Urothelium cell line (cell line): Measurements from ENCODE around the gene LYRM1.

ENCODE experiments used
- DNase-seq: peaks from one replicate; pipeline ENCODE4 v3.0.0; 2011; ENCODE audit warnings: low spot score, mixed read lengths
- FAIRE-seq: peaks from 2 replicates; lab custom pipeline; 2011; peaks lifted over from hg19 to GRCh38; lab: Jason Lieb, UNC

LYRM1 gene

GRCh38 chr16:20871258-20871657 is 29.3 kb upstream of the LYRM1 start:
- no peak for FAIRE-seq
- no peak for DNase-seq

GRCh38 chr16:20871941-20872815 is 28.4 kb upstream of the LYRM1 start:
- no peak for DNase-seq

GRCh38 chr16:20873331-20873730 is 27.2 kb upstream of the LYRM1 start:
- DNase-seq (no peak), FAIRE-seq (no peak)

More at GRCh38 chr16:20871941-20872815, 28.4 kb upstream of the LYRM1 start:
- FAIRE-seq: no peak

GRCh38 chr16:20874088-20874581 is 26.4 kb upstream of the LYRM1 start:
- FAIRE-seq (no peak), DNase-seq (no peak)

GRCh38 chr16:20875355-20875650 is 25.3 kb upstream of the LYRM1 start:
- DNase-seq (no peak), FAIRE-seq (no peak)

GRCh38 chr16:20878682-20879147 is 21.9 kb upstream of the LYRM1 start:
- no peak for DNase-seq
- FAIRE-seq: no peak

GRCh38 chr16:20879175-20880040 is 21.2 kb upstream of the LYRM1 start:
- peak; percentile 20 for DNase-seq
- no peak for FAIRE-seq

- no peak for FAIRE-seq
- DNase-seq: no peak
Observed at GRCh38 chr16:20880867-20881502, 19.6 kb upstream of the LYRM1 start.

GRCh38 chr16:20881503-20881878 is 19.1 kb upstream of the LYRM1 start:
- FAIRE-seq: no peak

GRCh38 chr16:20883554-20884239 is 16.9 kb upstream of the LYRM1 start:
- no peak for DNase-seq
- no peak for FAIRE-seq

More at GRCh38 chr16:20881503-20881878, 19.1 kb upstream of the LYRM1 start:
- DNase-seq: no peak

GRCh38 chr16:20884240-20884556 is 16.4 kb upstream of the LYRM1 start:
- FAIRE-seq: no peak
- DNase-seq: no peak

GRCh38 chr16:20886320-20886719 is 14.3 kb upstream of the LYRM1 start:
- DNase-seq (no peak), FAIRE-seq (no peak)

GRCh38 chr16:20887207-20887606 is 13.4 kb upstream of the LYRM1 start:
- DNase-seq: no peak
- FAIRE-seq: no peak

- DNase-seq: no peak
- no peak for FAIRE-seq
Observed at GRCh38 chr16:20889625-20890275, 10.8 kb upstream of the LYRM1 start.

- FAIRE-seq (no peak), DNase-seq (no peak)
Observed at GRCh38 chr16:20894388-20894787, 6.2 kb upstream of the LYRM1 start.

GRCh38 chr16:20897253-20897897 is 3.2 kb upstream of the LYRM1 start:
- FAIRE-seq (no peak), DNase-seq (no peak)

GRCh38 chr16:20897922-20898321 is 2.6 kb upstream of the LYRM1 start:
- no peak for FAIRE-seq

GRCh38 chr16:20899071-20899470 is 1.5 kb upstream of the LYRM1 start:
- no peak for DNase-seq
- FAIRE-seq: no peak

More at GRCh38 chr16:20897922-20898321, 2.6 kb upstream of the LYRM1 start:
- no peak for DNase-seq

- FAIRE-seq (no peak), DNase-seq (no peak)
Observed at GRCh38 chr16:20899477-20900298, 883 bp upstream of the LYRM1 start.
